Nephron (organoid): Measurements from ENCODE around the gene PRPF8.

Experiments
- H3K27ac Mint-ChIP-seq, 3 experiments: 2 replicates each; pipeline ENCODE4 v1.8.0; 2020; ENCODE audit warnings: mixed read lengths in 3 of 3, mild to moderate bottlenecking in 2 of 3, moderate library complexity in 1 of 3
- H3K27me3 Mint-ChIP-seq: 2 replicates; pipeline ENCODE4 v1.8.0; 2021; ENCODE audit warnings: low read depth, mild to moderate bottlenecking, moderate library complexity, mixed read lengths
- H3K36me3 Mint-ChIP-seq: 2 replicates; pipeline ENCODE4 v1.8.0; 2020; ENCODE audit warnings: low read depth, mixed read lengths
- H3K4me1 Mint-ChIP-seq: 2 replicates; pipeline ENCODE4 v1.8.0; 2020; ENCODE audit warnings: mixed read lengths
- H3K4me3 Mint-ChIP-seq, 3 experiments: 2 replicates each; pipeline ENCODE4 v1.8.0; 2020; ENCODE audit warnings: mild to moderate bottlenecking in 3 of 3, mixed read lengths in 3 of 3, moderate library complexity in 2 of 3
- H3K9me3 Mint-ChIP-seq: 2 replicates; pipeline ENCODE4 v1.8.0; 2020; ENCODE audit warnings: mixed read lengths
- CTCF ChIP-seq, 3 experiments: fragments of 200-600 bp; sonication (generic); IDR thresholded peaks; one replicate each; pipeline ENCODE4 v1.5.0; 2021; ENCODE audit warnings: antibody characterized with exemption in 3 of 3; ENCODE audit not compliant: unreplicated experiment in 3 of 3

Gene PRPF8

GRCh38 chr17:1714427-1714979 is 29.8 kb upstream of the PRPF8 start:
- Mint-ChIP-seq H3K4me3 (peak overlapping the region; percentile 90 to 98 (median 94)), H3K27me3 (no peaks in the 10 kb centered on the region), H3K9me3 (no peaks in the 10 kb centered on the region), H3K27ac (peak overlapping the region; percentile 94 to 95 (median 95)), H3K36me3 (peaks cover 8% of the 10 kb centered on the region), H3K4me1 (peaks cover 48% of the 10 kb centered on the region)
- TF ChIP-seq CTCF (IDR thresholded peaks at IDR 0.05; ENCODE audit: unreplicated experiment in 3 of 3), result no peak

- Mint-ChIP-seq H3K27me3 (no peaks in the 10 kb centered on the region), H3K36me3 (peaks cover 8% of the 10 kb centered on the region), H3K4me3 (peak overlapping the region; percentile 90 to 98 (median 94)), H3K4me1 (peaks cover 48% of the 10 kb centered on the region), H3K9me3 (no peaks in the 10 kb centered on the region), H3K27ac (peak overlapping the region; percentile 94 to 95 (median 95))
- TF ChIP-seq CTCF (IDR thresholded peaks at IDR 0.05; ENCODE audit: unreplicated experiment in 3 of 3), result peak; percentile 56 to 64 (median 60)
Observed at GRCh38 chr17:1713878-1714426, 29.3 kb upstream of the PRPF8 start.

- Mint-ChIP-seq H3K4me3 (peak overlapping the region; percentile 90 to 98 (median 94)), H3K4me1 (peaks cover 48% of the 10 kb centered on the region), H3K9me3 (no peaks in the 10 kb centered on the region), H3K27me3 (no peaks in the 10 kb centered on the region), H3K36me3 (peaks cover 8% of the 10 kb centered on the region), H3K27ac (peak overlapping the region; percentile 94 to 95 (median 95))
- no peak for TF ChIP-seq CTCF (IDR thresholded peaks at IDR 0.05; ENCODE audit: unreplicated experiment in 3 of 3)
Observed at GRCh38 chr17:1713160-1713877, 28.7 kb upstream of the PRPF8 start.

GRCh38 chr17:1712271-1712670 is 27.6 kb upstream of the PRPF8 start:
- no peak for TF ChIP-seq CTCF (IDR thresholded peaks at IDR 0.05; ENCODE audit: unreplicated experiment in 3 of 3)
- Mint-ChIP-seq H3K27me3 (no peaks in the 10 kb centered on the region), H3K4me3 (peak overlapping the region; percentile 79 to 94 (median 84)), H3K4me1 (peaks cover 42% of the 10 kb centered on the region), H3K36me3 (peaks cover 8% of the 10 kb centered on the region), H3K9me3 (no peaks in the 10 kb centered on the region), H3K27ac (peak overlapping the region; percentile 72 to 95 (median 95))

GRCh38 chr17:1711804-1712203 is 27.1 kb upstream of the PRPF8 start:
- no peaks in the 10 kb centered on the region for H3K9me3 Mint-ChIP-seq
- no peaks in the 10 kb centered on the region for H3K27me3 Mint-ChIP-seq
- no peak for TF ChIP-seq CTCF (IDR thresholded peaks at IDR 0.05; ENCODE audit: unreplicated experiment in 3 of 3)
- H3K4me1 Mint-ChIP-seq, result peaks cover 38% of the 10 kb centered on the region
- H3K4me3 Mint-ChIP-seq, result peak overlapping the region; percentile 79 to 94 (median 84)
- H3K36me3 Mint-ChIP-seq, result peaks cover 8% of the 10 kb centered on the region
- peak overlapping the region; percentile 72 to 95 (median 95) for H3K27ac Mint-ChIP-seq
